Bronchial epithelial cell (primary cell): ENCODE measurements around the gene IBA57. TPM values are rescaled to one million over a fixed set of nuclear protein-coding genes. Genes with fewer than 3 reads are reported as not detected.
A peak's percentile ranks its signal among the peaks of the same experiment; 100 is the strongest.

Experiments used
- DNase-seq: peaks from one replicate; pipeline ENCODE4 v3.0.0-alpha.2; 2010; ENCODE audit warnings: low read depth
- FAIRE-seq: peaks from 2 replicates; lab custom pipeline; 2011; peaks lifted over from hg19 to GRCh38; lab: Jason Lieb, UNC
- H3K27me3 ChIP-seq: 2 replicates; pipeline ENCODE4 v1.5.1; 2011; ENCODE audit warnings: low read length; ENCODE audit not compliant: control insufficient read depth, insufficient read depth
- H3K36me3 ChIP-seq: 2 replicates; pipeline ENCODE4 v1.5.1; 2011; ENCODE audit warnings: low read length; ENCODE audit not compliant: control insufficient read depth, insufficient read depth
- H3K4me3 ChIP-seq: 2 replicates; pipeline ENCODE4 v1.5.1; 2011; ENCODE audit warnings: mild to moderate bottlenecking, low read depth, low read length, control low read depth
- total RNA-seq: library from RNA; depleted of rRNA; stranded (reverse); fragments of >200 nt; gene quantifications from 2 replicates; pipeline ENCODE4 v1.2.1, GENCODE V29; 2014
- TF ChIP-seq, protein P1 (sequence below): IDR thresholded peaks from 2 replicates; pipeline ENCODE4 v1.5.1; 2011; ENCODE audit warnings: mild to moderate bottlenecking, moderate library complexity, low read length, control low read depth, inconsistent platforms; ENCODE audit not compliant: insufficient read depth, severe bottlenecking

Gene IBA57
- total RNA-seq, 1 donor from 2014 or later, result 2.6 TPM

DNA sequence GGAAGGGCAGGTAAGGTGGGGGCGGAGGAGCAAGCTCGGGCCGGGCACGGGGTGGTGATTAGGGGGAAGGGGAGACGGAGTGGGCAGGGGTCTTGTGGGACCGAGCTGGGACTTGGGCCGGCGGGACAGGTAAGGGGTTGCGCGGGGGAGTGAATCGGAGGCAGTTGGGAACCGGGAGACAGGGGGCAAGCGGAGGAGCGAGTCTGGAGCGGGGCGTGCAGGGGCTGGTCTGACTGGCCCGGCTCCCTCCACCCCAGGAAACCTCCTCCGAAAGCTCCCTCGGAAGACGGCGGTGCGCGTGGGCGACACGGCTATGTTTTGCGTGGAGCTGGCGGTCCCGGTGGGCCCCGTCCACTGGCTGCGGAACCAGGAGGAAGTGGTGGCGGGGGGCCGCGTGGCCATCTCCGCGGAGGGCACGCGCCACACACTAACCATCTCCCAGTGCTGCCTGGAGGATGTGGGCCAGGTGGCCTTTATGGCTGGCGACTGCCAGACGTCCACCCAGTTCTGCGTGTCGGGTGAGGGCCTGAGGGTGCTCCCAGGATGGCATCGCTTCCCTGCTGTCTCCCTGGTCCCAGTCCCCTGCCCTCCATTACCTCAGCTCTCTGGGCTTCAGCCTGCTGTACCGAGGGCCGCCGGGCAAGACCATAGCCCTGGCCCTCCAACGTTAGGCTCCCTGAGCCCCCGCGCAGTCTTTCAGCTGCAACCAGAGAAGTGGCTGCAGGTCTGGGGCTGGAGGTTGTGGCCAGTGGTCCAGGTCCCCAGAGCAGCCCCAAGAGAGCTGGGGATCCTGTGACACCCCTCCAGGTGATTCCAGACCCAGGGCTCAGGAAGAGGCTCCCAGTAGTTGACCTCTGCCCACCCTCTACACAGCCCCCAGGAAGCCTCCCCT lies 48.6 kb downstream of the IBA57 start:
- Histone ChIP-seq H3K4me3 (peak overlapping the region; percentile 57), H3K27me3 (no peaks in the 10 kb centered on the region), H3K36me3 (no peaks in the 10 kb centered on the region)
- FAIRE-seq (no peak), DNase-seq (no peak)
- TF ChIP-seq, protein P1, sequence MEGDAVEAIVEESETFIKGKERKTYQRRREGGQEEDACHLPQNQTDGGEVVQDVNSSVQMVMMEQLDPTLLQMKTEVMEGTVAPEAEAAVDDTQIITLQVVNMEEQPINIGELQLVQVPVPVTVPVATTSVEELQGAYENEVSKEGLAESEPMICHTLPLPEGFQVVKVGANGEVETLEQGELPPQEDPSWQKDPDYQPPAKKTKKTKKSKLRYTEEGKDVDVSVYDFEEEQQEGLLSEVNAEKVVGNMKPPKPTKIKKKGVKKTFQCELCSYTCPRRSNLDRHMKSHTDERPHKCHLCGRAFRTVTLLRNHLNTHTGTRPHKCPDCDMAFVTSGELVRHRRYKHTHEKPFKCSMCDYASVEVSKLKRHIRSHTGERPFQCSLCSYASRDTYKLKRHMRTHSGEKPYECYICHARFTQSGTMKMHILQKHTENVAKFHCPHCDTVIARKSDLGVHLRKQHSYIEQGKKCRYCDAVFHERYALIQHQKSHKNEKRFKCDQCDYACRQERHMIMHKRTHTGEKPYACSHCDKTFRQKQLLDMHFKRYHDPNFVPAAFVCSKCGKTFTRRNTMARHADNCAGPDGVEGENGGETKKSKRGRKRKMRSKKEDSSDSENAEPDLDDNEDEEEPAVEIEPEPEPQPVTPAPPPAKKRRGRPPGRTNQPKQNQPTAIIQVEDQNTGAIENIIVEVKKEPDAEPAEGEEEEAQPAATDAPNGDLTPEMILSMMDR, result no peak

DNA sequence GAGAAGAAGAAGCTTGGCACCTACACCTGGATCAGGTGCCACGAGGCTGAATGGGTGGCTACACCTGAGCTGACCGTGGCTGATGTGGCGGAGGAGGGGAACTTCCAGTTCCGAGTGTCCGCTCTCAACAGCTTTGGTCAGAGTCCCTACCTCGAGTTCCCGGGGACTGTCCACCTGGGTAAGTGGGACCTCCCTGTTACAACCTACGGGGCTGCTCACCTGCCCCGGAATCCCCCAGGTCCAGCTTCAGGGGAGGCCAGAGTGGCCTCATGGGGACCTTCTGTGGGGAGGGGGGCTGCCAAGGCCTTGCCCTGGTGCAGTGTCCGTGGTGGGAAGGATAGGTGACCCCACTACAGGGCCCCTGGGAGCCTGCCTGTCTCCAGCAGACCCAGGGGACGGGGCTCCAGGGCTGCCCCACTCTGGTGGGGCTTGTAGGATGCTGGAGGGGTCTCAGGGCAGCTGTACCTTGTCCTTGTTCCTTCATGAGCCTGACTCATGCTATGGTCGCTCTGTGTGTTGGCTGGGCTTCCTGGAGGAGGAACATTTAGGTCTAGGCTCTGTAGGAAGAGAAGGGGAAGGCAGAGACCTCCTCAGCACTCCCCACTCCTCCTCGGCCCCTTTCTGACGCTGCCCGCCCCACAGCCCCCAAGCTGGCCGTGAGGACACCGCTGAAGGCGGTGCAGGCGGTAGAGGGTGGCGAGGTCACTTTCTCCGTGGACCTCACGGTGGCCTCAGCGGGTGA lies 49.5 kb downstream of the IBA57 start:
- H3K36me3 ChIP-seq, result peaks cover 1% of the 10 kb centered on the region
- DNase-seq (no peak), FAIRE-seq (no peak)
- H3K4me3 ChIP-seq, result no peak overlapping the region
- TF ChIP-seq, protein P1, result no peak
- H3K27me3 ChIP-seq, result no peaks in the 10 kb centered on the region

DNA sequence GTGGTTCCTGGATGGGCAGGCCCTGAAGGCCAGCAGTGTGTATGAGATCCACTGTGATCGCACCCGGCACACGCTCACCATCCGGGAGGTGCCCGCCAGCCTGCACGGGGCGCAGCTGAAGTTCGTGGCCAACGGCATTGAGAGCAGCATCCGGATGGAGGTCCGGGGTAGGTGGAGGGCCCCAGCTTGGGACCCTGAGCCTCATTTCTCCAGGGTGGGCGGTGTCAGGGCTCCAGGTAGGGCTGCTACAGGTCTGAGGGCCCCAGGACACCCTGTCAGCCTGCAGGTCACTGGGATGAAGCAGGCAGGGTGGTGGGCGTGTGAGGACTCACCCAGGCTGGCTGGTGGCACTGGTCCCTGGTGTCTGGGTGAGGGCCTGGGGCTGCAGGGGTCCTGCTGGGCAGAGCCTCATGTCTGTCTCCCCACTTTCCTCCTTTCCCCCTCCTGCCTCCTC lies 50.1 kb downstream of the IBA57 start:
- TF ChIP-seq, protein P1, result no peak
- no peak for DNase-seq
- H3K36me3 ChIP-seq, result peaks cover 3% of the 10 kb centered on the region

DNA sequence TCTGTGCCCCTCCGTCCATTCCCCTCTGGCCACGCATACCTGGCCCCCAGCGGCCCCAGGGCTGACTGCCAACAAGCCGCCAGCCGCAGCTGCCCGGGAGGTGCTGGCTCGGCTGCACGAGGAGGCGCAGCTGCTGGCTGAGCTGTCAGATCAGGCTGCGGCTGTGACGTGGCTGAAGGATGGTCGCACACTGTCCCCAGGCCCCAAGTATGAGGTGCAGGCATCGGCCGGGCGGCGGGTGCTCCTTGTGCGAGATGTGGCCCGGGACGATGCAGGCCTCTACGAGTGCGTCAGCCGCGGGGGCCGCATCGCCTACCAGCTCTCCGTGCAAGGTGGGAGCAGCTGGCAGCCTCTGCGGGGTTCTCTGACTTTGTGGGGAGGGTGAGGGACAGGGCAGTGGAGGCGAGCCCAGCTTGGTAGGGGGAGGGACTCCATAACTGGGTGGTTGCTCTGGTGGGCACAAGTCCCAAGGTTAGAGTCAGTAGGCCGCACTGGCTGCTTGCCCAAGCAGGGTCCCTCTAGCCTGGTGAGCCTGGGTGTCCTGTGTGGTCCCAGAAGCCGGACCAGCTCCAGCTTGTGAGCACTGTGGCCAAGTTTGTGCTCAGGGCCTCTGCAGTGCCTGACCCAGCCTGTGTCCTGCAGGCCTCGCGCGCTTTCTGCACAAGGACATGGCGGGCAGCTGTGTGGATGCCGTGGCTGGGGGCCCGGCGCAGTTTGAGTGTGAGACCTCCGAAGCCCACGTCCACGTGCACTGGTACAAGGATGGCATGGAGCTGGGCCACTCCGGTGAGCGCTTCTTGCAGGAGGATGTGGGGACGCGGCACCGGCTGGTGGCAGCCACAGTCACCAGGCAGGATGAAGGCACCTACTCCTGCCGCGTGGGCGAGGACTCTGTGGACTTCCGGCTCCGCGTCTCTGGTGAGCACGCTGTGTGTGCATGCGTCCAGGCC lies 51.0 kb downstream of the IBA57 start:
- Histone ChIP-seq H3K36me3 (peaks cover 3% of the 10 kb centered on the region), H3K27me3 (no peaks in the 10 kb centered on the region), H3K4me3 (no peak overlapping the region)
- TF ChIP-seq, protein P1, result no peak
- no peak for FAIRE-seq
- DNase-seq, result no peak

More for the DNA sequence above, 50.1 kb downstream of the IBA57 start:
- FAIRE-seq, result no peak
- Histone ChIP-seq H3K27me3 (no peaks in the 10 kb centered on the region), H3K4me3 (no peak overlapping the region)

DNA sequence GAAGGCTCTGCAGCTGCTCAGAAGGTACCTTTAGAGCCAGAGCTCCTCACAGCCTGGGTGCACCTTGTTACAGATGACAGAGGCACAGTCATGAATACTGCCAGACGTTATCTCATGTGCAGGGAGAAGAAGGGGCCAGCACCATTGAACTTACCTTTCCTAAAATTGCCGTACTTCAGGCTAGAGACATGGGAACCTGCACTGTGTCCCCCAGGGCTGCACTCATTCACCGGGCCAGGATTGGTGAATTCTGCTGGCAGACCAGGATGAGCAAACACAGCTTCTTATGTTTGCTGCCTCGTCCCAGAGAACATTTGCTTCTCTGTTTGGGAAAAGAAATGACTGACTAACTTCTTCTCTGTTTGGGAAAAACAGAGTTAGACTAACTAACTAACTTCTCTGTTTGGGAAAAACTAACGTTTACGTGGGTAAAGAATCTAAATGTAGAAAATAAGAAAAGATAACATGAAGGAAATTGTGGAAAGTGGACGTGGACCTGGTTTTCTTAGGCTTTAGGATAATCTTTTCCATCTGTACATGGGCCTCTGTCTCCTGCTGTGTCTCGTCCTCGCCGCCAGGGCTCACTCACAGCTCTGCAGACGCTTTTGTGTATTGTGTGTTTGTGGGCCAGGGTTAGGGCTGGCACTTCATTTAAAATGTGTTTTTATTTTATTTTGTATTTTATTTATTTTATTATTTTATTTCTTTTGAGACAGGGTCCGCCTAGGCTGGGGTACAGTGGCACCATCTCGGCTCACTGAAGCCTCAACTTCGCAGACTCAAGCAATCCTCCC lies 52.1 kb downstream of the IBA57 start:
- peaks cover 3% of the 10 kb centered on the region for H3K36me3 ChIP-seq
- no peak overlapping the region for H3K4me3 ChIP-seq
- TF ChIP-seq, protein P1, result no peak
- no peak for DNase-seq
- no peaks in the 10 kb centered on the region for H3K27me3 ChIP-seq
- no peak for FAIRE-seq
